Raji (cell line): Measurements from ENCODE around the gene ATP8B1.

Source experiments
- POLR2A ChIP-seq: IDR thresholded peaks from 2 replicates; pipeline ENCODE4 v1.6.1; 2011; ENCODE audit warnings: low read depth, low read length, control low read depth; ENCODE audit not compliant: insufficient read depth

Gene ATP8B1

GRCh38 chr18:57802213-57803102, 657 bp downstream of the ATP8B1 start:
- no peak for TF ChIP-seq POLR2A

- TF ChIP-seq POLR2A: no peak
Observed at GRCh38 chr18:57801761-57802212, 1.3 kb downstream of the ATP8B1 start.

DNA sequence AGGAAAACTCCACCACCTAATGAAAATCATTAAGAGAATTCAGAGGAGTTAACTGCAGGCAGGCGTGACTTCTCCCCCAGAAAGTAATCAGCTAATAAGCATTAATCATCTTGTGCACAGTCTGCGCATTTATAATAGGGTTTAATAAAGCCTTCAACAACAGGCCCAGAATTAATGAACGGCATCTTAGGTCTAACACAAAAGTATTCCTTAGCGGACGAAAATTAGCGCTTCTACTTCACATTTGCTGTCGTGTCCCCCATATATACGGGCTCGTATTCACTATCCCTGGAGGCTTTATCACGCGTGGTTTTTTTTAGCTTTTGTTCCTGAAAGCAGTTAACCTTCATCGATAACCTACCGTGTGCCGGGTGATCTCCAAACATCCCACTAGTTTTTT, 1.8 kb downstream of the ATP8B1 start:
- no peak for TF ChIP-seq POLR2A

DNA sequence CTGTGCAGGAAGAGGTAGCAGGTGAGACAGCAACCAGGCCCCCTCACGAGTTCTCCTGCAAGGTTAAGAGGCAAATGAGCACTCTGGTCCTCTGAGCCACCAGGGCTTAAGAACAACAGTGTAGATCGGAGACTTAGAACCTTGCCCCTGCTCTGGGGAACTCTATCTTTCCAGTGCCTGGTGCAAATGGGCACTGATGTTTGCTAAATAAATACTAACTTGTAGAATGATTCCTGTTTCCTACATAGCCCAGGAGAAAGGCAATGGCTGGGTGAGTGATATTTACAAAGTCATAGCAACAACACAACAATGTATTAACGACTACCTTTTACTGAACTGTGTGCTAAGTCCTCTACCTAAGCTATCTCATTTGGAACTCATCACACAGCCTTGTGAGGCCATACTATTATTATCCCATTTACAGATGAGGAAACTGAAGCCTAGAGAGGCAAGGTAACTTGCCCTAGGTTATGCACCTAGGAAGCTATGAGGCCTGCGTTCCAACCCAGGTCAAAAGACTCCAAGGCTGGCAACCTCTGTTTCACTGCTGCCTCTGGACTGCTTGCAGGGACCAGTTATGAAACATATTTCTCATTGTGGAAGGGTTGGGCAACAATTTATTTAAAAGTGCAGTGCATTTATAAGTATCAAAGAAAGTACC, 4.3 kb downstream of the ATP8B1 start:
- TF ChIP-seq POLR2A: no peak

DNA sequence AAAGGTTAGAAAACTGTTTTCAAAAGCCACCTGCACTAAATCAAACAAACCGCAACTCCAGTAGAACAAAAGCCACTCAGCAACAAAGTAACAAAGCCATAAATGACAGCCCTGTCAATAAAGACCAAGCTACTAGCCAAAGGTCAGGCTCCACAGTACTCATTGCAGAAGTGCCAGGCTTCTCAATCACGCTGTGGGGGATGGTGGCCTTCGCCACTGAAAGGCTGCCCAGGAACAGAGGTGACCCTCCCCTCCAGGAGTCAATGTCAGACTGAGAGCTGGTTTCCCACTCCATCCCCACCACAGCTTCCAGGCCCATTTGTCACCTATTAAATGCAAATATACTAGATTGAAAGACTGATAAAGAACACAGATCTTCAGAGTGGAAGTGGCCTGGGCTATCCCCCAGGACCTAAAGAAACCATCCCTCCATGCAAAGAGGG, 5.9 kb downstream of the ATP8B1 start:
- no peak for TF ChIP-seq POLR2A

DNA sequence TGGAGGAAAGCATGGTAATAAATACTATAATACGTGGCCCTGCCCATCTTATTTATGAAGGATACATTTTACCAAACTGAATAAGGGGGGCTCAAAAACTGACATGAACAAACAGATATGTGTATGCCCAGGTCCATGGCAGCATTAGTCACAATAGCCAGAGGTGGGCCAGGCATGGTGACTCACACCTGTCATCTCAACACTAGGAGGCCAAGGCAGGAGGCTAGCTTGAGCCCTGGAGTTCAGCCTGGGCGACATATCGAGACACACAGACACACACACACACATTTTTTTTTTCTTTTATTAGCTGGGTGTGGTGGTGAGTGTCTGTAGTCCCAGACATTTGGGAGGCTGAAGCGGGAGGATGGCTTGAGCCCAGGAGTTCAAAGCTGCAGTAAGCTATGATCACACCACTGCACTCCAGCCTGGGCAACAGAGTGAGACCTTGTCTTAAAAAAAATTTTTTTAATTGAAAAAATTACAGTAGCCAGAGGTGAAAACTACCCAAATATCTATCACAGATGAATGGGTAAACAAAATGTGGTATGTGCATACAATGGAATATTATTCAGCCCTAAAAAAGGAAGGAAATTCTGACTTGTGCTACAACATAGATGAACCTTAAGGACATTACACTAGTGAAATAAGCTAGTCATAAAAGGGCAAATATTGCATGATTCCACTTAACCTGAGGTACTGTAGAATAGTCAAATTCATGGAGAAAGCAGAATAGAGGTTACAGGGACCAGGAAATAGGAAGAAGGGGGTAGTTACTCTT, 8.0 kb downstream of the ATP8B1 start:
- TF ChIP-seq POLR2A: no peak

- TF ChIP-seq POLR2A: no peak
Observed at GRCh38 chr18:57793302-57793986, 9.7 kb downstream of the ATP8B1 start.

DNA sequence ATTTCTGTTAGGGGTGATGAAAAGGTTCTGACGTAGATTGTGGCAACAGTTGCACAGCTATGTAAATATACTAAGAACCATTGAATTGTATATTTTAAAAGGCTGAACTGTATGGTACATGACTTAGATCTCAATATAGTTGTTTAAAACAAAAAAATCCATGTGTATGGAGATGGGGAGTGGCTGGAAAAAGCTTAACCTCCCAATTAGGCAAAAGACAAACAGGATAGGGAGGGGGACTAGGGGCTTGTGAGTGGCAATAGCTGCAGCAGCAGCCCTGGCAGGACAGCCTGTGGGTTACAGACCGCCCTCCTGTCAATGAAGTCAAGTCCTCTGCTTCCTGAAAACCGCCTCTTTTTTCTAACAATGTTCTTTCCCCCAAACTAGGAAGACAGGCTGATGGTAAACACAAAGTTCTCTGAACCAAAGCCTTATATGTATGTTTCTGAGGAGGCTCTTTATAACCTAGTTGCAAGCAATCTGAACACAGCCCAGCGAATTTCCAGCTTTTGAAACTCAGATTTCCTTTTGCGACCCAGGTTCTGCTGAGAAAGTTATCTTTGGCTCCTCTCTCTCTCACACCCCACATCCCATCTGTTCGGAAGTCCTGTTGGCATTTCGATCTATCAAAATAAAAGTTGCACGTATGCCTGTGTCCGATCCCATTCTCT, 10.3 kb downstream of the ATP8B1 start:
- no peak for TF ChIP-seq POLR2A

GRCh38 chr18:57791911-57792310, 11.2 kb downstream of the ATP8B1 start:
- no peak for TF ChIP-seq POLR2A

DNA sequence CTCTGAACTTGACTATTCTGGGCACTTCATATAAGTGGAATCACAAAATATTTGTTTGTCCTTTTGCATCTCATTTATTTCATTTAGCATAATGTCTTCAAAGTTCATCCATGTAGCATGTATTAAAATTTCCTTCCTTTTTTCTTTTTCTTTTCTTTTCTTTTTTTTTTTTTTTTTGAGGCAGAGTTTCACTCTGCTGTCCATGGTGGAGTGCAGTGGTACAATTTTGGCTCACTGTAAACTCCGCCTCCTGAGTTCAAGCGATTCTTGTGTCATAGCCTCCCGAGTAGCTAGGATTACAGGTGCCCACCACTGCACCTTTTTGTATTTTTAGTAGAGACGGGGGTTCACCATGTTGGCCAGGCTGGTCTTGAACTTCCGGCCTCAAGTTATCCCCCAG, 11.9 kb downstream of the ATP8B1 start:
- no peak for TF ChIP-seq POLR2A

DNA sequence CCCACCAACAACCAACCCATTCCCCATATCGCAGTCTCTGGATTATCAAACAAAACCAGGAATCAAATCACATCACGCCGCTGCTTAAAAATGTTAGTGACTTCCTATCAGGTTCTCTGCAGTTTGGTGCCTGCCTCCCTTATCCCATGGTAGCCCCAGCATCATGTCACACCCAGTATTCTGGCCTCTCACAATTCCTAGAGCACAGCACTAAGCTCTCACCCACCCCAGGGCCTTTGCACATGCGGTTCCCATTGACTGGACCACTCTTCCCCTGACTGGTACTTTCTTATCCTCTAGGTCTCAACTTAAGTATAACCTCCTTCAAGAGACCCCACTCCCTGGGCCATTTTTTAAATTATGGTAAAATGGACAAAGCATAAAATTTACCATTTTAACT, 12.8 kb downstream of the ATP8B1 start:
- no peak for TF ChIP-seq POLR2A

- no peak for TF ChIP-seq POLR2A
Observed at GRCh38 chr18:57789759-57790158, 13.4 kb downstream of the ATP8B1 start.

GRCh38 chr18:57789090-57789489, 14.0 kb downstream of the ATP8B1 start:
- TF ChIP-seq POLR2A: no peak

- TF ChIP-seq POLR2A: no peak
Observed at GRCh38 chr18:57787068-57787685, 15.9 kb downstream of the ATP8B1 start.
